ENCODE data around the gene CEBPB.

The CEBPB gene

DNA sequence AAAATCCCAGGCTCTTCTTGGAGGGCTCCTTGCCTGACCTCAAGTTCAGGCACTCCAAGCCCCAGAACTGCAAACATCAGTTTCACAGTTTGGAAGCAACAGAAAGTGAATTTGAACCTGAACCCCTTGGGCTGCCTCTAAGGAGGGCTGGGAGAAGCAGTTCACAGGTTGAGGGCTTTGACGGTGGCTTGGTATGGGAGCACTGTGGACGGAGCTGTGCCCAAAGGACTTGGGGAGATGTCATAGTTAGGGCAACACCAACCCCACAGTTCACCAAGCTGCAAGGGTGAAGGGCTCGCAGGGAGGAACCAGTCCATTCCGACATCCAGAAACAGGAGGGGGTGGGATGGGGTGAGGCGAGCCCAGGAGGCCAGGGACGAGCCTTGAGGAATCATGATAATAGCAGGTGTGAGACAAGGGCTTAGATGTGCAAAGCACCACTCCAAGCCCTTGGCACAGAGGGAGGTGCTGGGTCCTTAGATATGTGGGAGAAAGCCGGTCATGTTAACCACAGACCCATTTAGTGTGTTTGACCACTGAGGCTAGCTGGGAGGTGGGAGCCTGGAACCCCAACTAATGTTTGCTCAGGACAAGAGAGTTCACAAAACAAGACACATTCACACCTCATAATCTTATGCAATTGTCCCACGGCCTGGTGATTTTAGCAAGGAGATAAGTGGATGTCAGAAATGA is 4.3 kb downstream of the CEBPB start:
- H3K4me1 ChIP-seq: peaks cover 8% of the 10 kb centered on the region
- no peaks in the 10 kb centered on the region for H3K9me3 ChIP-seq (ENCODE audit: control insufficient read depth, low read length)
- TF ChIP-seq, protein P1, sequence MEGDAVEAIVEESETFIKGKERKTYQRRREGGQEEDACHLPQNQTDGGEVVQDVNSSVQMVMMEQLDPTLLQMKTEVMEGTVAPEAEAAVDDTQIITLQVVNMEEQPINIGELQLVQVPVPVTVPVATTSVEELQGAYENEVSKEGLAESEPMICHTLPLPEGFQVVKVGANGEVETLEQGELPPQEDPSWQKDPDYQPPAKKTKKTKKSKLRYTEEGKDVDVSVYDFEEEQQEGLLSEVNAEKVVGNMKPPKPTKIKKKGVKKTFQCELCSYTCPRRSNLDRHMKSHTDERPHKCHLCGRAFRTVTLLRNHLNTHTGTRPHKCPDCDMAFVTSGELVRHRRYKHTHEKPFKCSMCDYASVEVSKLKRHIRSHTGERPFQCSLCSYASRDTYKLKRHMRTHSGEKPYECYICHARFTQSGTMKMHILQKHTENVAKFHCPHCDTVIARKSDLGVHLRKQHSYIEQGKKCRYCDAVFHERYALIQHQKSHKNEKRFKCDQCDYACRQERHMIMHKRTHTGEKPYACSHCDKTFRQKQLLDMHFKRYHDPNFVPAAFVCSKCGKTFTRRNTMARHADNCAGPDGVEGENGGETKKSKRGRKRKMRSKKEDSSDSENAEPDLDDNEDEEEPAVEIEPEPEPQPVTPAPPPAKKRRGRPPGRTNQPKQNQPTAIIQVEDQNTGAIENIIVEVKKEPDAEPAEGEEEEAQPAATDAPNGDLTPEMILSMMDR (IDR thresholded peaks at IDR 0.05): no peak
- H3K36me3 ChIP-seq (ENCODE audit: control insufficient read depth, insufficient read depth, low read length): no peaks in the 10 kb centered on the region
- H3K4me2 ChIP-seq (ENCODE audit: low read length): no peak overlapping the region
- H2AFZ ChIP-seq: no peak overlapping the region
- no peak overlapping the region for H3K27ac ChIP-seq
- no peak overlapping the region for H3K9ac ChIP-seq
- peaks cover 6% of the 10 kb centered on the region for H3K79me2 ChIP-seq
- H3K4me3 ChIP-seq (ENCODE audit: low read depth, low read length): no peak overlapping the region
- no peaks in the 10 kb centered on the region for H3K27me3 ChIP-seq (ENCODE audit: control insufficient read depth, insufficient read depth, low read length)

DNA sequence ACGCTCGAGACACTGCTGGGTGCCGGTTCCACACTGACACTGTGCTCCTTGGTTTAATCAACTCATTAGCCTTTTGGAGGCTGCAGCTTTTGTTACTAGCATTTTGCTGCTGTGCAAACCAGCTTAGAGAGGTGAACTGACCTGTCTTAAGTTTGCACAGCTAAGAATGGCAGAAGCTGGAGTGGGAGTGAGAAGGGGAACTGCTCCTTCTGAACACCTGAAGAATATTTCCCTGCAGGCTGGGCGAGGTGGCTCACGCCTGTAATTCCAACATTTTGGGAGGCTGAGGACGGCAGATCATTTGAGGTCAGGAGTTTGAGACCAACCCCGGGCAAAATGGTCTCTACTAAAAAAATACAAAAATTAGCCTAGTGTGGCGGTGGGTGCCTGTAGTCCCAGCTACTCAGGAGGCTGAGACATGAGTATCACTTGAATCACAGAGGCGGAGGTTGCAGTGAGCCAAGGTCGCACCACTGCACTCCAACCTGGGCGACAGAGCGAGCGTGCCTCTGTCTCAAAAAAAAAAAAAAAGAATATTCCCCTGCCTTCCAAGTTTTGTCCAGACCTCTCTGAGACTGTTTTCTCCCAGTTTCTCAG is 5.0 kb downstream of the CEBPB start:
- TF ChIP-seq, protein P1 (IDR thresholded peaks at IDR 0.05): no peak
- peaks cover 6% of the 10 kb centered on the region for H3K79me2 ChIP-seq
- no peak overlapping the region for H3K4me2 ChIP-seq (ENCODE audit: low read length)
- no peaks in the 10 kb centered on the region for H3K27me3 ChIP-seq (ENCODE audit: control insufficient read depth, insufficient read depth, low read length)
- peaks cover 8% of the 10 kb centered on the region for H3K4me1 ChIP-seq
- H3K36me3 ChIP-seq (ENCODE audit: control insufficient read depth, insufficient read depth, low read length): no peaks in the 10 kb centered on the region
- H3K9me3 ChIP-seq (ENCODE audit: control insufficient read depth, low read length): no peaks in the 10 kb centered on the region
- H2AFZ ChIP-seq: no peak overlapping the region
- H3K4me3 ChIP-seq (ENCODE audit: low read depth, low read length): no peak overlapping the region
- no peak overlapping the region for H3K27ac ChIP-seq
- H3K9ac ChIP-seq: no peak overlapping the region

DNA sequence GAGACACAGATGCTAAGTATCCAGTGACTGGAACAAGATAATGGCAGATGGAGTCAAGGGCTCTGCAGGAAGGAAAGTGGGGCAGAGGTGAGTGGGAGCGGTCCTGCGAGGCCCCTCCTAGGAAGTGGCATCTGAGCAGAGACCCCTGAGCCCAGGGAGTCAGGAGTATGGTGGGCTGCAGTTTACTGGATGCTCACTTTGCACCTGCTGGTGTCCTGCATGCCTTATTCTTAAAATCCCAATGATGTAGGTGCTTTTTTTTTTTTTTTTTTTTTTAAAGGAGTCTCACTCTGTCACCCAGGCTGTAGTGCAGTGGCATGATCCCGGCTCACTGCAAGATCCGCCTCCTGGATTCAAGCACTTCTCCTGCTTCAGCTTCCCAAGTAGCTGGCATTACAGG is 5.6 kb downstream of the CEBPB start:
- Histone ChIP-seq H3K4me2 (ENCODE audit: low read length) (no peak overlapping the region), H3K36me3 (ENCODE audit: control insufficient read depth, insufficient read depth, low read length) (no peaks in the 10 kb centered on the region), H3K79me2 (peaks cover 6% of the 10 kb centered on the region), H3K9me3 (ENCODE audit: control insufficient read depth, low read length) (no peaks in the 10 kb centered on the region), H3K4me3 (ENCODE audit: low read depth, low read length) (no peak overlapping the region), H3K27me3 (ENCODE audit: control insufficient read depth, insufficient read depth, low read length) (no peaks in the 10 kb centered on the region), H2AFZ (no peak overlapping the region), H3K4me1 (peaks cover 8% of the 10 kb centered on the region), H3K9ac (no peak overlapping the region), H3K27ac (no peak overlapping the region)
- TF ChIP-seq, protein P1 (IDR thresholded peaks at IDR 0.05): no peak

DNA sequence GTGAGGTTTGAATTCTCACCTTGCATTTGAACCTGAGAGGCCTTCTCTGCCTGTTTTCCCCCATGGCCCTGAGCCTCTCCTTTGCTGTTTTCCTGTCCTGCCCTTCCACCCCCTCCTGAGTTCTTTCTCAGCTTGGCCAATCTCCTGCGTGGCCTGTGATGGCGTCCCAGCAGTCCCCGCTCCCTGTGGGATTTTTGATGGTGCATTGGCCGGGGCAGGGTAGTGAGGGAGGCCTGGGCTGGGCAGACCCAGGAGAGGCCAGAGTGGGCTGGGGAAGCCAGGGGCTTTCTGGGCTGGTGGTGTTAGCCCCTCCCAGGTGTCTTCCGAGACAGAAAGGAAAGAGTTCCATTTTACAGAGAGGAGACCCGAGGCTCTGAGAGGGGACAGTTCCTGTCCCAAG is 6.3 kb downstream of the CEBPB start:
- Histone ChIP-seq H2AFZ (no peak overlapping the region), H3K4me1 (peaks cover 8% of the 10 kb centered on the region), H3K79me2 (peaks cover 6% of the 10 kb centered on the region), H3K9me3 (ENCODE audit: control insufficient read depth, low read length) (no peaks in the 10 kb centered on the region), H3K27ac (no peak overlapping the region), H3K27me3 (ENCODE audit: control insufficient read depth, insufficient read depth, low read length) (no peaks in the 10 kb centered on the region), H3K4me2 (ENCODE audit: low read length) (no peak overlapping the region), H3K4me3 (ENCODE audit: low read depth, low read length) (no peak overlapping the region), H3K36me3 (ENCODE audit: control insufficient read depth, insufficient read depth, low read length) (no peaks in the 10 kb centered on the region), H3K9ac (no peak overlapping the region)
- TF ChIP-seq, protein P1 (IDR thresholded peaks at IDR 0.05): no peak

All from parathyroid adenoma (tissue), 2 donors.